Right lobe of liver (tissue), 6 donors: ENCODE results near the gene ANO9. TPM values are rescaled to one million over a fixed set of nuclear protein-coding genes. Genes with fewer than 3 reads are reported as not detected.

Experiments used
- ATAC-seq, 4 donors: fragments of 200-7000 bp; cut with Tn5 transposase; one replicate each; pipeline ENCODE4 v1.9.1; 2020; ENCODE audit warnings: mild to moderate bottlenecking in 4 of 4, moderate library complexity in 4 of 4
- DNase-seq, 3 donors: peaks; one replicate each; pipeline ENCODE4 v3.0.0-alpha.2; 2020
- H3K27ac ChIP-seq, 3 donors: fragments of 200-600 bp; one replicate each; pipeline ENCODE4 v1.8.0; 2022
- H3K27me3 ChIP-seq, 2 donors: fragments of 200-600 bp; one replicate each; pipeline ENCODE4 v1.8.0; 2022
- H3K36me3 ChIP-seq, 4 donors: fragments of 200-600 bp; sonication (generic) in 1 of 4; one replicate each; pipeline versions ENCODE4 v1.5.1 to v1.8.0; 2017 to 2022; ENCODE audit warnings: control low read depth in 1 of 4
- H3K4me1 ChIP-seq, 4 donors: fragments of 200-600 bp; sonication (generic) in 1 of 4; one replicate each; pipeline versions ENCODE4 v1.5.1 to v1.8.0; 2017 to 2022; ENCODE audit warnings: control low read depth in 1 of 4
- H3K4me3 ChIP-seq, 3 donors: fragments of 200-600 bp; one replicate each; pipeline ENCODE4 v1.8.0; 2022
- H3K9me3 ChIP-seq, 4 donors: fragments of 200-600 bp; sonication (generic) in 1 of 4; one replicate each; pipeline versions ENCODE4 v1.5.1 to v1.8.0; 2017 to 2022; ENCODE audit warnings: control low read depth in 1 of 4
- POLR2A ChIP-seq: fragments of 450-650 bp; IDR thresholded peaks from one replicate; pipeline ENCODE4 v1.6.1; 2017; ENCODE audit warnings: antibody characterized with exemption, mild to moderate bottlenecking
- WGBS: methylation state at CpG from one replicate; pipeline ENCODE4 v1.1.6; 2018; ENCODE audit warnings: low coverage, low lambda C conversion rate; ENCODE audit not compliant: insufficient coverage; ENCODE audit errors: missing lambda C conversion rate; 5-methylcytosine and 5-hydroxymethylcytosine counted together
- intact Hi-C, 2 donors: fragments of 100-400 bp; cut with DNase I; formaldehyde crosslinking; loops; one replicate each; pipeline versions ENCODE4 v1.11.2 to v1.14.1; 2022
- total RNA-seq, 6 experiments: library from RNA; depleted of rRNA in 2 of 6; stranded (reverse); fragments of >200 nt in 2 of 6; fragmentation: NEBNext Ultra II Directional in 3 of 6; extraction: Animal tissue kit (Norgen Biotek cat#: 25700) in 3 of 6; gene quantifications; one replicate each; pipeline versions ENCODE4 v1.1.0 to v1.2.4, GENCODE V29; 2016 to 2023
- TF ChIP-seq, protein P1 (sequence below), 4 donors: fragments of 200-600 bp in 3 of 4; fragments of 450-650 bp in 1 of 4; IDR thresholded peaks; one replicate each; pipeline versions ENCODE4 v1.5.1 to v1.8.0; 2016 to 2022; ENCODE audit warnings: antibody characterized with exemption in 4 of 4, mild to moderate bottlenecking in 2 of 4
- donor health status: DM: no; HTN: yes; CAD: no.
- donor health status: DM: no; HTN: no; CAD: no.
- donor health status: DM: no; HTN: no; CAD: no.
- donor health status: DM: no; HTN: yes; CAD: no.
- donor health status: DM: no; HTN: yes; CAD: no.

The ANO9 gene
- total RNA-seq, 6 experiments from 2014 or later, result 0.09 to 1.0 (median 0.28) TPM; not detected in 1

DNA sequence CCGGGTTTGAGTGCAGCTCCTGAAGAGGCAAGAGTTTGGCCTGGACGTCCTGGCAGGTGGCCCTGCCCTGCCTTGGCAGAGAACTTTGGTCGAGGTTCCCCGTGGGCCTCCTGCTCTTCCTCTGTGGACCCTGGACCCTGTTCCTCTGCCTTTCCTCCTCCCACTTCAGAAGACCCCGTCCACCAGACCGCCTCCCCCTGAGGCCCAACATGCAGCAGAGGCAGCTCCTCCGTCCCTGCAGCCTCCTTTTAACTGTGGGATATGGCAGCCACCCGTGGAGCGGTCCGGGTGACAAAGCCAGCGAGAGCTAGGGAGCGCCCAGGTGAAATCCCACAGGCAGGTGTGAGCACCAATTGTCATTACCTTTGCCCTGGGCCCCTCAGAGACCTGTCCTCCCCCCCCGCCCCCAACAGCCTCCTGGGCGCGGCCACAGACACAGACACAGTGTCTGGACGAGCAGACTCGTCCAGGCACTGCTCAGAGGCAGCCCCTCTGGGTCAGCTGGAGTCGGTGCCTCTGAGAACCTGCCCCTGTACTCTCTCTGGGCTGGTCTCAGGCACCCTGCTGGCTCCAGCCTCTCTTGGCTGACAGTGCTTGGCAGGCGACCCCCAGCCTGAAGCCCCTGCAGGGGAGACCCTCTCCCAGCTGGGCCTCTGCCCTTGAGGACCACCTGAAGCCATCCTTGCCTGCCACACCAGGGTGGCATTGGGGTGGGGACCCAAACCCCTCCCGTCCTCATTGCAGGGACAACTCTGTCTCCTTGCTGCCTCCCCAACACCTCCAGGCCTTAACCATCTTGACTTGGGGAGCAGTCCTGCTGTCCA is 4.2 kb upstream of the ANO9 start:
- H3K36me3 ChIP-seq, result no peaks in the 10 kb centered on the region
- no peak overlapping the region for H3K27ac ChIP-seq
- H3K4me1 ChIP-seq, result peaks cover 0 to 25% (median 7%) of the 10 kb centered on the region in 4 donors
- TF ChIP-seq, protein P1, sequence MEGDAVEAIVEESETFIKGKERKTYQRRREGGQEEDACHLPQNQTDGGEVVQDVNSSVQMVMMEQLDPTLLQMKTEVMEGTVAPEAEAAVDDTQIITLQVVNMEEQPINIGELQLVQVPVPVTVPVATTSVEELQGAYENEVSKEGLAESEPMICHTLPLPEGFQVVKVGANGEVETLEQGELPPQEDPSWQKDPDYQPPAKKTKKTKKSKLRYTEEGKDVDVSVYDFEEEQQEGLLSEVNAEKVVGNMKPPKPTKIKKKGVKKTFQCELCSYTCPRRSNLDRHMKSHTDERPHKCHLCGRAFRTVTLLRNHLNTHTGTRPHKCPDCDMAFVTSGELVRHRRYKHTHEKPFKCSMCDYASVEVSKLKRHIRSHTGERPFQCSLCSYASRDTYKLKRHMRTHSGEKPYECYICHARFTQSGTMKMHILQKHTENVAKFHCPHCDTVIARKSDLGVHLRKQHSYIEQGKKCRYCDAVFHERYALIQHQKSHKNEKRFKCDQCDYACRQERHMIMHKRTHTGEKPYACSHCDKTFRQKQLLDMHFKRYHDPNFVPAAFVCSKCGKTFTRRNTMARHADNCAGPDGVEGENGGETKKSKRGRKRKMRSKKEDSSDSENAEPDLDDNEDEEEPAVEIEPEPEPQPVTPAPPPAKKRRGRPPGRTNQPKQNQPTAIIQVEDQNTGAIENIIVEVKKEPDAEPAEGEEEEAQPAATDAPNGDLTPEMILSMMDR (IDR thresholded peaks at IDR 0.05), result no peak
- no peak for TF ChIP-seq POLR2A
- no peaks in the 10 kb centered on the region for H3K27me3 ChIP-seq
- no peaks in the 10 kb centered on the region for H3K9me3 ChIP-seq
- WGBS, result 60% methylated on average over 8 of the region's 20 CpGs
- no peak for DNase-seq
- intact Hi-C loops, result no loop called here
- H3K4me3 ChIP-seq, result no peak overlapping the region
- ATAC-seq, result no peak

DNA sequence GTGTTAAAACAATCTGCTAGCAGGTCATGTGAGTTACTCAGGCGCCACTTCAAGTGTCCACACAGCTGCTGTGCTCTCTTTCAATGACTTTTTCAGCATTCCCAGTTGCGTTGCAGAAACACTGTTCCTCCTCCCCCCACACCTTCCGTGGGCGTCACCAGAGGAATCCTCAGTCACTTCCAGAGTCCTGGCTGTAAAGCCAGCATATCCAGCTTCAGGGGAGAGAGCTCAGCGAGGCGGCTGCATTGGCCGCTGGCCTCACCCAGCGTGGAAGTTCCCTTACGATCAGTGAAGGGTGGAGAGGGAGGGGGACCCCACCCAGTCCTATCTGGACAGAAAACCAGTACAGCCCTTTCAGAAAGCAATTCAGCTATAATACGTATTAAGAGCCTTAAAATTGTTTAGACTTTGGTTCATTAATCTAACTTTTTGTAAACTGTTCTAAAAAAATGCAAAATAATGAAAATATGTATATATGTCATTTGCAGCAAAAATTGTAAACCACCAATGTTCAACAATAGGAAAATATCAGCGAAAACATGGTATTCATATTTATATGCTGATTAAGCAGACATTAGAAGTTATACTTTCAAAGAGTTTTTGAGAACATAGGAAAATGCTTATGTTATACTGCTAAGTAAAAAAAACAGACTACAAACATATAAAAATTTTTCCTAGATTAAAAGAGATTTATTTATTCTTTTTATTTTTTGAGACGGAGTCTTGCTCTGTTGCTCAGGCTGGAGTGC is 2.8 kb upstream of the ANO9 start:
- DNase-seq, result no peak
- Histone ChIP-seq H3K4me3 (no peak overlapping the region), H3K27me3 (no peaks in the 10 kb centered on the region), H3K36me3 (no peaks in the 10 kb centered on the region), H3K4me1 (peaks cover 0 to 21% (median 5%) of the 10 kb centered on the region in 4 donors), H3K27ac (no peak overlapping the region), H3K9me3 (no peaks in the 10 kb centered on the region)
- intact Hi-C loops, result loop anchor here in 1 of 2 donors (5.0 kb wide), 1 partner anchor 37 kb away; no protein-coding TSS in a partner anchor
- ATAC-seq, result no peak
- 29% methylated on average over 10 of the region's 12 CpGs for WGBS
- TF ChIP-seq, protein P1 (IDR thresholded peaks at IDR 0.05), result no peak
- TF ChIP-seq POLR2A, result no peak

DNA sequence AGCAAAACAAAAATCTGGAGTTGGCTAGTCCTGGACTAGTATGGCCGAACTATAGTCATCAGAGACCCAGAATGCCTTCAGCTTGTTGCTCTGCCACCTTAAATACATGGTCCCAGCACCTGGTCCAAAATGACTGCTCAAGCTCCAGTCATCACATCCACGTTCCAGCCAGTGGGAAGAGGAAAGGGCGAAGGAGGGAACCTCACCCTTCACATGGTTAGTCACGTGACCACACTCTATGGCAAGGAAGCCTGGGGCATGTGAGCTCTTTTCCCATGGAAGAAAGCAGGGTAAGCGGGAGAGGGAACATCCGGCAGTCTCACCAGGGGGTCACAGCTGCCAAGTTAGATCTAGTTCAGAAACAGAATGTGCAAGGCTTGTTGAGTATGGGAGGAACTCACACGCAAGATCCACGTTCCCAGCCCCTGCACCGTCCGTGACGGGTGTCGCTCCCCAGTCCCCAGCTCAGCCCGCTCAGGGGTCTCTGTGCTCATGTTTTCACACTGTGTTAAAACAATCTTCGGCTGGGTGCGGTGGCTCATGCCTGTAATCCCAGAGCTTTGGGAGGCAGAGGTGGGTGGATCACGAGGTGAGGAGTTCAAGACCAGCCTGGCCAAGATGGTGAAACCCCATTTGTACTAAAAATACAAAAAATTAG is 1.9 kb upstream of the ANO9 start:
- TF ChIP-seq, protein P1 (IDR thresholded peaks at IDR 0.05), result no peak
- TF ChIP-seq POLR2A, result no peak
- no peaks in the 10 kb centered on the region for H3K27me3 ChIP-seq
- 51% methylated on average over 3 of the region's 16 CpGs for WGBS

DNA sequence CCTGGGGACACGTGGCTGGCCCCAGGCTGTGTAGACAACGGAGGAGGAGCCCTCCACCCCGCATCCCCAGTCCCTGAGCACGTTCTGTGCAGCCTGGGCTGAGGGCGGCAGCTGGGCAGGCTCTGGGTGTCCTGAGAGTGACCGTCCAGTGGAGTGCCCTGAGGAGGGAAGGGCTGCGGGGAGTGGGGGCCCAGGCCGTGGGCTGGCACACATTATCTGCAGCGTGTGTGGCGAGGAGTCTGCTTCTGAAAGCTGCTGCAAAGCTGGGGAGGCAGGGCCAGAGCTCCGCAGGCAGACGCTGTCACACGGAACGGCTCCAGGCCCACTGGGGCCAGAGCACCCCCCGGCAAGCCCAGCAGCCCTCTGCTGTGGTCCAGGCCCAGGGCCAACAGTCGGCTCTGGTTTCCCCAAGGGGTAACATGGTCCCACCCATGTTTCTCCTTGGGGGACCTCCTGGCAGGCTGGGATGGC is 835 bp upstream of the ANO9 start:
- H3K4me1 ChIP-seq, result peaks cover 0 to 8% (median 0%) of the 10 kb centered on the region in 4 donors
- 70% methylated on average over 4 of the region's 16 CpGs for WGBS
- no peaks in the 10 kb centered on the region for H3K9me3 ChIP-seq
- intact Hi-C loops, result loop anchor here in 1 of 2 donors (5.0 kb wide), 1 partner anchor 35 kb away; no protein-coding TSS in a partner anchor
- no peak overlapping the region for H3K27ac ChIP-seq
- H3K27me3 ChIP-seq, result no peaks in the 10 kb centered on the region
- no peak for ATAC-seq
- no peak for DNase-seq
- no peaks in the 10 kb centered on the region for H3K36me3 ChIP-seq
- no peak overlapping the region for H3K4me3 ChIP-seq
- TF ChIP-seq, protein P1 (IDR thresholded peaks at IDR 0.05), result no peak
- no peak for TF ChIP-seq POLR2A

More for the DNA sequence above, 1.9 kb upstream of the ANO9 start:
- H3K4me3 ChIP-seq, result no peak overlapping the region
- H3K36me3 ChIP-seq, result no peaks in the 10 kb centered on the region
- intact Hi-C loops, result loop anchor here in 1 of 2 donors (5.0 kb wide), 1 partner anchor 36 kb away; no protein-coding TSS in a partner anchor
- no peak for DNase-seq
- no peak overlapping the region for H3K27ac ChIP-seq
- peaks cover 0 to 12% (median 2%) of the 10 kb centered on the region in 4 donors for H3K4me1 ChIP-seq
- ATAC-seq, result no peak
- H3K9me3 ChIP-seq, result no peaks in the 10 kb centered on the region
